ENCODE data around the gene AK5.

DNA sequence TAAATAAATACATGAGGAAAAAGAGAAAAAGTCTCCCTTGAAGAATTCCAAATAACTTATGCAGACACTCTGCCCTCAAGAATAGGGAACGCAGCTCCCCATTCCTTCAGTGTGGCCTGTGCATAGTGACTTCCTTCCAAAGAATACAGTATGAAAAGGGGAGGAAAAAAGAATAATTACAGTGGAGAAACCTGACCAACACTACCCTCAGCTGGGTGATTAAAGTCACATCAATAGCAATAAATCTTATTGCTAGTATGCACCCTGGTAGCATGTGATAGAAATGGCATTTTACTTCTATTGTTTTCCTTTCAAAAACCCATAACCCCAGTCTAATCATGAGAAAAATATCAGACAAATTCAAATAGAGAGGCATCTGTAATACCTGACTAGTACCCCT lies 315.5 kb downstream of the AK5 start:
- TF ChIP-seq, protein P1, sequence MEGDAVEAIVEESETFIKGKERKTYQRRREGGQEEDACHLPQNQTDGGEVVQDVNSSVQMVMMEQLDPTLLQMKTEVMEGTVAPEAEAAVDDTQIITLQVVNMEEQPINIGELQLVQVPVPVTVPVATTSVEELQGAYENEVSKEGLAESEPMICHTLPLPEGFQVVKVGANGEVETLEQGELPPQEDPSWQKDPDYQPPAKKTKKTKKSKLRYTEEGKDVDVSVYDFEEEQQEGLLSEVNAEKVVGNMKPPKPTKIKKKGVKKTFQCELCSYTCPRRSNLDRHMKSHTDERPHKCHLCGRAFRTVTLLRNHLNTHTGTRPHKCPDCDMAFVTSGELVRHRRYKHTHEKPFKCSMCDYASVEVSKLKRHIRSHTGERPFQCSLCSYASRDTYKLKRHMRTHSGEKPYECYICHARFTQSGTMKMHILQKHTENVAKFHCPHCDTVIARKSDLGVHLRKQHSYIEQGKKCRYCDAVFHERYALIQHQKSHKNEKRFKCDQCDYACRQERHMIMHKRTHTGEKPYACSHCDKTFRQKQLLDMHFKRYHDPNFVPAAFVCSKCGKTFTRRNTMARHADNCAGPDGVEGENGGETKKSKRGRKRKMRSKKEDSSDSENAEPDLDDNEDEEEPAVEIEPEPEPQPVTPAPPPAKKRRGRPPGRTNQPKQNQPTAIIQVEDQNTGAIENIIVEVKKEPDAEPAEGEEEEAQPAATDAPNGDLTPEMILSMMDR (conservative IDR thresholded peaks at IDR 0.05; ENCODE audit: low read depth, low read length), result no peak
- TF ChIP-seq EZH2 (IDR thresholded peaks at IDR 0.05; ENCODE audit: low read length, unreplicated experiment) (no peak), EZH2phosphoT487 (IDR thresholded peaks at IDR 0.05; ENCODE audit: borderline replicate concordance, low read length) (no peak)
